Cardiac muscle cell (in vitro differentiated cells and primary cell): ENCODE measurements around the gene RAB33B. TPM values are rescaled to one million over a fixed set of nuclear protein-coding genes. Genes with fewer than 3 reads are reported as not detected.
A peak's percentile ranks its signal among the peaks of the same experiment; 100 is the strongest.

ENCODE experiments used
- DNase-seq, 2 donors: peaks; one replicate each; pipeline versions ENCODE4 v3.0.0 to v3.0.0-alpha.2; 2010 to 2017; ENCODE audit warnings: low read depth in 1 of 2, low spot score in 1 of 2
- H3K27ac ChIP-seq: fragments of 200-600 bp; sonication (generic); 2 replicates; pipeline ENCODE4 v1.5.1; 2016
- H3K27me3 ChIP-seq: fragments of 200-600 bp; sonication (generic); 2 replicates; pipeline ENCODE4 v1.6.0; 2016; ENCODE audit warnings: control low read depth
- H3K36me3 ChIP-seq: fragments of 200-600 bp; sonication (generic); 2 replicates; pipeline ENCODE4 v1.5.1; 2016; ENCODE audit warnings: control low read depth
- H3K4me1 ChIP-seq: fragments of 200-600 bp; sonication (generic); 2 replicates; pipeline ENCODE4 v1.8.1; 2017; ENCODE audit warnings: low read depth, mild to moderate bottlenecking, mixed run types
- H3K4me3 ChIP-seq: fragments of 200-600 bp; sonication (generic); 2 replicates; pipeline ENCODE4 v1.5.1; 2016; ENCODE audit warnings: mild to moderate bottlenecking
- H3K9me3 ChIP-seq: fragments of 200-600 bp; sonication (generic); 2 replicates; pipeline ENCODE4 v1.5.1; 2017; ENCODE audit warnings: low read depth, mild to moderate bottlenecking, control low read depth
- polyA plus RNA-seq: library from polyadenylated mRNA; unstranded; fragments of >200 nt; fragmentation: Nextera tagmentation; extraction: Ambion mirVana; gene quantifications from 2 replicates; pipeline ENCODE4 v1.2.1, GENCODE V29; 2016
- total RNA-seq: library from RNA; depleted of rRNA; stranded (reverse); fragments of >200 nt; gene quantifications from 2 replicates; pipeline ENCODE4 v1.2.3, GENCODE V29; 2016
- TF ChIP-seq, protein P1 (sequence below): IDR thresholded peaks from 2 replicates; pipeline ENCODE4 v1.5.1; 2012; ENCODE audit warnings: low read depth, mild to moderate bottlenecking, low read length

RAB33B gene
- total and polyA plus RNA-seq, 2 experiments from 2014 or later = 8.4 to 8.8 TPM

- no peak overlapping the region for H3K27ac ChIP-seq
- no peaks in the 10 kb centered on the region for H3K9me3 ChIP-seq
- H3K36me3 ChIP-seq = peaks cover 39% of the 10 kb centered on the region
- no peaks in the 10 kb centered on the region for H3K27me3 ChIP-seq
- no peak overlapping the region for H3K4me3 ChIP-seq
- DNase-seq = peak in 1 of 2 donors; percentile 29
- no peaks in the 10 kb centered on the region for H3K4me1 ChIP-seq
- TF ChIP-seq, protein P1, sequence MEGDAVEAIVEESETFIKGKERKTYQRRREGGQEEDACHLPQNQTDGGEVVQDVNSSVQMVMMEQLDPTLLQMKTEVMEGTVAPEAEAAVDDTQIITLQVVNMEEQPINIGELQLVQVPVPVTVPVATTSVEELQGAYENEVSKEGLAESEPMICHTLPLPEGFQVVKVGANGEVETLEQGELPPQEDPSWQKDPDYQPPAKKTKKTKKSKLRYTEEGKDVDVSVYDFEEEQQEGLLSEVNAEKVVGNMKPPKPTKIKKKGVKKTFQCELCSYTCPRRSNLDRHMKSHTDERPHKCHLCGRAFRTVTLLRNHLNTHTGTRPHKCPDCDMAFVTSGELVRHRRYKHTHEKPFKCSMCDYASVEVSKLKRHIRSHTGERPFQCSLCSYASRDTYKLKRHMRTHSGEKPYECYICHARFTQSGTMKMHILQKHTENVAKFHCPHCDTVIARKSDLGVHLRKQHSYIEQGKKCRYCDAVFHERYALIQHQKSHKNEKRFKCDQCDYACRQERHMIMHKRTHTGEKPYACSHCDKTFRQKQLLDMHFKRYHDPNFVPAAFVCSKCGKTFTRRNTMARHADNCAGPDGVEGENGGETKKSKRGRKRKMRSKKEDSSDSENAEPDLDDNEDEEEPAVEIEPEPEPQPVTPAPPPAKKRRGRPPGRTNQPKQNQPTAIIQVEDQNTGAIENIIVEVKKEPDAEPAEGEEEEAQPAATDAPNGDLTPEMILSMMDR = no peak
Measured at GRCh38 chr4:139523076-139523475, 69.2 kb downstream of the RAB33B start.

DNA sequence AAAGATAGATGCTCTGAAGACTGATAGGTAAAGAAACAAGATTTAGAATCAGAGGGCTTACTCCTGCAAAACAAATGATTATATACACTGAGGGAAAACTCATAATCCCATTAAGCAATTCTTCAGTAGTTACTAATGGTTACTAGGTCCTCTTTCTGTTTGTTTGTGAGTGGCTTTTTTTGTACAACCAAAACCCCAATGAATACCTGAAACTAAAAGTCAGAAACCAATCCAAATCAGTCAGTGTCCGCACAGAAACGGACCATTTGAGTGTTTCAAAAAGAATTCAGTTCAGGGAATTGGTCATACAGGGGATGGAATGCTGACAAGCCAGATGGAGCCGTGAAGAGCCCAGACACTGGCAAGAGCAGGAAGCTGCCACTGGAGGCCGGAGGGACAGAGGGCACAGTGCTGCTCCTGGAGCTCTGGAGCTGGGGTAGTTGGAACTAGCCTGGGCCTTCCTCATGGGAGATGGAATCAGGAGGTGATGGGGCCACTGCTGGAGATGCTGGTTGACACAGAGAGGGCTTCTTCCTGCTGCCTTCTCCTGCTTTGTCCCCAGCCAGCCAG, 70.2 kb downstream of the RAB33B start:
- H3K9me3 ChIP-seq = no peaks in the 10 kb centered on the region

GRCh38 chr4:139525414-139525813, 71.5 kb downstream of the RAB33B start:
- Histone ChIP-seq H3K27ac (no peak overlapping the region), H3K27me3 (no peaks in the 10 kb centered on the region), H3K4me1 (no peaks in the 10 kb centered on the region), H3K9me3 (no peaks in the 10 kb centered on the region), H3K4me3 (no peak overlapping the region), H3K36me3 (peaks cover 36% of the 10 kb centered on the region)
- TF ChIP-seq, protein P1 = no peak
- DNase-seq = no peak

More for the DNA sequence above, 70.2 kb downstream of the RAB33B start:
- Histone ChIP-seq H3K36me3 (peaks cover 44% of the 10 kb centered on the region), H3K4me1 (no peaks in the 10 kb centered on the region), H3K27ac (no peak overlapping the region), H3K27me3 (no peaks in the 10 kb centered on the region), H3K4me3 (no peak overlapping the region)
- no peak for DNase-seq
- TF ChIP-seq, protein P1 = no peak

Other genes starting within 250 kb of the RAB33B start
- 2.8 and 3.0 TPM in 2 replicates for gene MGARP, start 173.9 kb upstream of the RAB33B start, total RNA-seq
- gene MGARP, start 173.9 kb upstream of the RAB33B start, polyA plus RNA-seq = 4.4 and 4.6 TPM in 2 replicates
- 14.9 and 16.4 TPM in 2 replicates for gene NAA15, start 152.6 kb upstream of the RAB33B start, total RNA-seq
- 24.0 TPM in 2 replicates for gene NAA15, start 152.6 kb upstream of the RAB33B start, polyA plus RNA-seq
- 91.6 and 111 TPM in 2 replicates for gene NDUFC1, start 151.6 kb upstream of the RAB33B start, total RNA-seq
- gene NDUFC1, start 151.6 kb upstream of the RAB33B start, polyA plus RNA-seq = 316 and 324 TPM in 2 replicates
- gene SETD7, start 102.1 kb downstream of the RAB33B start, total RNA-seq = 10.3 and 20.4 TPM in 2 replicates
- 4.8 and 6.8 TPM in 2 replicates for gene SETD7, start 102.1 kb downstream of the RAB33B start, polyA plus RNA-seq
- 36.5 and 57.1 TPM in 2 replicates for gene MGST2, start 211.7 kb downstream of the RAB33B start, total RNA-seq
- gene MGST2, start 211.7 kb downstream of the RAB33B start, polyA plus RNA-seq = 66.9 and 90.8 TPM in 2 replicates